Peyer's patch (tissue), 4 donors: ENCODE results near the gene PDGFA.

Experiments
- POLR2A ChIP-seq, 2 donors: fragments of 450-650 bp; IDR thresholded peaks; one replicate each; pipeline ENCODE4 v1.5.1; 2017; ENCODE audit warnings: antibody characterized with exemption in 2 of 2, mild to moderate bottlenecking in 2 of 2, moderate library complexity in 2 of 2
- TF ChIP-seq, protein P1 (sequence below), 6 experiments: fragments of 450-650 bp in 4 of 6; fragments of 200-600 bp in 2 of 6; sonication (generic) in 1 of 6; IDR thresholded peaks; one replicate each; pipeline ENCODE4 v1.5.1; 2017 to 2019; ENCODE audit warnings: antibody characterized with exemption in 6 of 6, mild to moderate bottlenecking in 3 of 6, moderate library complexity in 1 of 6

DNA sequence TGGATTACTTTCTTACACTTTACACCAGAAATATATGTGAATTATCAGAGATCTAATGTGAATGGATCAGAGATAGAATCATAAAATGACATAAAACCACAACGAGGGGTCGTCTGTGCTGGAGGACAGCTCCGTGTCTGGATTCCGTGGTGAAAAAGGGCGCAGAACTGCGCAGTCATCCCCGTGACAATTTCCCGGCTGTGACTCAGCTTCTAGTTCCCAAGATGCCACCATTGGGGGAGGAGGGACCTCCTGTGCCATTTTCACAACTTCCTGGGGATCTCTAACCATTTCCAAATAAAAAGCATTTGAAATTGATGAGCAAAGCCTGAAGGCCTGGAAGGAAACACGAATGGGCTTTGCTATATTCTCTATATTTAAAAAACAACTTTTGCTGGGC lies 72.1 kb downstream of the PDGFA start:
- TF ChIP-seq, protein P1, sequence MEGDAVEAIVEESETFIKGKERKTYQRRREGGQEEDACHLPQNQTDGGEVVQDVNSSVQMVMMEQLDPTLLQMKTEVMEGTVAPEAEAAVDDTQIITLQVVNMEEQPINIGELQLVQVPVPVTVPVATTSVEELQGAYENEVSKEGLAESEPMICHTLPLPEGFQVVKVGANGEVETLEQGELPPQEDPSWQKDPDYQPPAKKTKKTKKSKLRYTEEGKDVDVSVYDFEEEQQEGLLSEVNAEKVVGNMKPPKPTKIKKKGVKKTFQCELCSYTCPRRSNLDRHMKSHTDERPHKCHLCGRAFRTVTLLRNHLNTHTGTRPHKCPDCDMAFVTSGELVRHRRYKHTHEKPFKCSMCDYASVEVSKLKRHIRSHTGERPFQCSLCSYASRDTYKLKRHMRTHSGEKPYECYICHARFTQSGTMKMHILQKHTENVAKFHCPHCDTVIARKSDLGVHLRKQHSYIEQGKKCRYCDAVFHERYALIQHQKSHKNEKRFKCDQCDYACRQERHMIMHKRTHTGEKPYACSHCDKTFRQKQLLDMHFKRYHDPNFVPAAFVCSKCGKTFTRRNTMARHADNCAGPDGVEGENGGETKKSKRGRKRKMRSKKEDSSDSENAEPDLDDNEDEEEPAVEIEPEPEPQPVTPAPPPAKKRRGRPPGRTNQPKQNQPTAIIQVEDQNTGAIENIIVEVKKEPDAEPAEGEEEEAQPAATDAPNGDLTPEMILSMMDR (IDR thresholded peaks at IDR 0.05) = no peak
- TF ChIP-seq POLR2A (IDR thresholded peaks at IDR 0.05) = no peak
